Hematopoietic multipotent progenitor cell treated with erythropoietin and hydrocortisone succinate and interleukin-3 and kit ligand, for 17 days (in vitro differentiated cells): ENCODE measurements around the gene RAP2C.
"Not testable (repeated sequence)": the region's sequence is repeated elsewhere in the genome, so short reads cannot be mapped to it uniquely, and the experiment has no call there.

Source experiments
- DNase-seq: peaks from one replicate; pipeline ENCODE4 v3.0.0-alpha.2; 2015; ENCODE audit warnings: low spot score

Gene RAP2C

DNA sequence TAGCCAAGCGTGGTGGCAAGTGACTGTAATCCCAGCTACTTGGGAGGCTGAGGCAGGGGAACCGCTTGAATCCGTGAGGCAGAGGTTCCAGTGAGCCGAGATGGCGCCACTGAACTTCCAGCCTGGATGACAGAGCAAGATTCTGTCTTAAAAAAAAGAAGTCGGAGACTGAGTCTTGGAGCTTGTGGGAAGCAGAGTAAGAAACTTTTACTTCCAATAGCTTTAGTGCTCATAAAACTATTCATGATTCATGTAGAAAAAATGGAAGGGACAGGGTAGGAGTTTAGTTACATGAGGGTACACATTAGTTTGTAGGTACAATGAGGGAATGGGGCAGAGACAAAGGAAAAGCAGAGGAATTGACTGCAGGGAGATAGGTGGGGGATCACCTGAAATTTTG lies 19.3 kb downstream of the RAP2C start:
- DNase-seq: no peak

DNA sequence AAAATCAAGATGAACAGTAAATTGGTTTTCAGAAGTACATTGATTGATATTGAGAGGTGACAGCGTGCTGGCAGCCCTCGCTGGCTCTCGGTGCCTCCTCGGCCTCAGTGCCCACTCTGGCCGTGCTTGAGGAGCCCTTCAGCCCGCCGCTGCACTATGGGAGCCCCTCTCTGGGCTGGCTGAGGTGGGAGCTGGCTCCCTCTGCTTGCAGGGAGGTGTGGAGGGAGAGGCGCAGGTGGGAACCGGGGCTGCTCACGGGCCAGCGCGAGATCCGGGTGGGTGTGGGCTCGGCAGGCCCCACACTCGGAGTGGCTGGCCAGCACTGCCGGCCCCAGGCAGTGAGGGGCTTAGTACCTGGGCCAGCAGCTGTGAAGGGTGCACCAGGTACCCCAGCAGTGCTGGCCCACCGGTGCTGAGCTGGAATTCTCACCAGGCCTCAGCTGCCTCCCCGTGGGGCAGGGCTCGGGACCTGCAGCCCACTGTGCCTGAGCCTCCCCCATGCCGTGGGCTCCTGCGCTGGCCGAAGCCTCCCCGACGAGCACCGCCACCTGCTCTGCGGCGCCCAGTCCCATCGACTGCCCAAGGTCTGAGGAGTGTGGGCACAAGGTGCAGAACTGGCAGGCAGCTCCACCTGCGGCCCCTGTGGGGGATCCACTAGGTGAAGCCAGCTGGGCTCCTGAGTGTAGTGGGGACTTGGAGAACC lies 25.2 kb downstream of the RAP2C start:
- DNase-seq: no peak

DNA sequence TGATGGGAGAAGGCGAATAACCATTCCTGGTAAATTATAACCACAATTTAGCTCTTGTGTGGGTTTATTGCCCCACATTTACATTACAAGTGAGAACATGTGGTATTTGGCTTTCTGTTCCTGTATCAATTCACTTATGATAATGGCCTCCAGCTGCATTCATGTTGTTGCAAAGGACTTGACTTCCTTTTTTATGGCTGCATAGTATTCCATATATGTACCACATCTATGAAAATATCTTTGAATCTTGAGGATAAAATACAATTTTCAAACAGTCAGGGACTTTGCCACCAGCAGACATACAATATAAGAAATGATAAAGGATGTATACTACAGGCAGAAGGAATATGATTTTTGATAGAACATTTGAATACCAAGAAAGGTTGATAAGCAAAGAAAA lies 27.3 kb downstream of the RAP2C start:
- DNase-seq: no peak

DNA sequence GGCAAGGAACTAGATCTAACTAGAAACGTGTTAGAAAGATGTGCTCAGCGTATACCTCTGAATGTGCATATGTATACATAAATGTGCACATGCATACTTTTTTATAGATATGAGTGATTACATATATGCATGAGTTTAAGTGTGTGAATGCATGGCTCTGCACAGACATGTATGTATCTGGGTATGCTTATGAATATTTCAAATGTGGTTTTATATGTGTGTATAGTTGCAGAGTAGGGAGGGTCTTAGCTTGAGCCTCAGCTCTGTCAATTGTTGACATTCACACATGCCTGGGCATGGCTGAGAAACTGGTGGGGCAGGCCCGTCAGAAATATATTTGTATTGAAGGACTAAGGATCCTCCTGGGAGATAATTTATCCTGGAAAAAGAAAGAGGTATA lies 31.1 kb downstream of the RAP2C start:
- DNase-seq: no peak

DNA sequence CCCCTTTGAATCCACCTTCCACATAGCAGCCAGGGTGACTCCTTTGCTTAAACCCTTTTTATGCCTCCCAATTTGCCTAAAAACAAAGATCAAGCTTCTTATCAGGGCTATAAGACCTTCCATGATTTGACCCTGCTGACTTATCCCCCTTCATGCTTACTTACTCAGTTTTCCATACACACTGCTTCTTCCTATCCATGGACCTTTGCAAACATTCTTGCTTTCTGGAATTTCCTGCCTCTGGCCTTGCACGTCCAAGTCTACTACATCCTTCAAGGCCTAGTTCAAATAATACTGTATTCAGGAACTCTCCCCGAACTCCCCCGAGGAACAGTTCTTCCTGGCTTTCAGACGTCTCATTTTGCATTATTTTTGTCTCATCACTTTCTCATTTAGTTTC lies 31.8 kb downstream of the RAP2C start:
- DNase-seq: no peak

DNA sequence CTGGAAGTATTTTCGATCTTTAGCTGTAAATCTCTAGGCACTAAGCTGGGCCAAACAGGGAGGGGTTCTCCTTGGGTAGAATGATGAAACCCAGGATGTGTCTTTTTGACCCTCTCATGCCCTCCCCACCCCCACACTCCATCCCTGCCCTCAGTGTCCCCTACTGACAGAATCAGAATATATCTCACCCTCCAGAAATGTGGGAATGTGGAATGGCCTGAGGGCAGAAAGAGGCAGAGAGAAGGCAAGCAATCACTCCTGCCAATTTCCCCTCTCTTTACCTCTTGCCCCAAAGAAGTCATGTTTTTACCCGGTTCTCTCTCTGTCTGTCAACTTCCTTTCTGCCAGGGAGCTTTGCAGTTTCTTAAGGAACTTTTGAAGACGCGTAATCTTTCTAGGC lies 34.4 kb downstream of the RAP2C start:
- DNase-seq: no peak

DNA sequence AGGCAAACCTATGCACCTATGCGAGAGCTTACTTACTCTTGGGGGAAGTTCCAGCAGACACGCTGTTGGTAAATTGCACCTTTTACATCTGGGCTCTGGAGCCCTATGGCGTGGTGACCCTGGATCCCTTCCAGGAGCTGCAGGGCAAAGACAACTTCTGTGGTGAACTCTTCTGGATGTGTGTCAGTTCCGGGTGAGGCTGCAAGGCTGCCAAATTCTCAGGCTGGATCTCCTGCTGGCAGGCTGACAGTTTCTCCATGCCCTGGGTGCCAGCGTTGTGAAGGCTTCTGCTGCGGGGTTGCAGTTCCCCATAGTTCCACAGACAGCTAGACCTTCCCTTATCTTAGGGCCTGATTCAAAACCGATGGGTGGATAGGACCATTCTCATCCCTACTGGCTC lies 37.9 kb downstream of the RAP2C start:
- DNase-seq: no peak

DNA sequence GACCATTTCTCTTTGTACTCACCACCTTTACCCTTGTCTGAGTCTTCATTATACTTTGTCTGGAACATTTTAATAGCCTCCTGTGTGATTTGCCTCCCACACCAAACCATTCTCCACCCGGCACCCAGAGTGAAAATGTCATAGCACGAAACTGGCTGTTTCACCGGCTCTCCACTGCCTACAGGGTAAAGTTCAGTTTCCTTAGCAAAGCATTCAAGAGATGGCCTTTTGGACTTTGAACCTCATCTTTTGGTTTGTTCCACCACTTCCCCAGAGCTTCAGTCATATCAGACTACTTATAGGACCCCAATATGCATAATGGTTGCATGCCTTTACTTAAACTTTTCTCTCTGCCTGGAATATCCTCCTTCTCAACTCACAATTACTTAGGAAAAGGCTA lies 38.3 kb downstream of the RAP2C start:
- no peak for DNase-seq

DNA sequence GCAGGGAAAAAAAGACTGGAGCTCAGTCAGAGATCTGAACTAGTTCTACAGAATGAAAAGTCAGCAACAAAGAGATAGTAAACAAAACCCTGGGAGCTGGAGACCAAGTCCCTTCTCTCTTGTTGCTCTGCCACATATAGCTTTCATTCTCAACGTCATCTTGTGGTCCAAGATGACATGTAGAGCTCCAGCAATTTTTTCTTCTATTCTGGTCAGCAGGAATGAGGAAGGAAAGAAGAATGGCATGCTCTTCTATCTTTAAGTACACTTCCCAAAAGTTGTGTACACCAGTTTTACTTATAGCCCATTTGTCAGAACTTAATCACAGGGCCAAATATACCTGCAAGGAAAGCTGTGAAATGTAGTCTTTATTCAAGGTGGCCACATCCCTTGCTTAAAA lies 45.6 kb downstream of the RAP2C start:
- no peak for DNase-seq

DNA sequence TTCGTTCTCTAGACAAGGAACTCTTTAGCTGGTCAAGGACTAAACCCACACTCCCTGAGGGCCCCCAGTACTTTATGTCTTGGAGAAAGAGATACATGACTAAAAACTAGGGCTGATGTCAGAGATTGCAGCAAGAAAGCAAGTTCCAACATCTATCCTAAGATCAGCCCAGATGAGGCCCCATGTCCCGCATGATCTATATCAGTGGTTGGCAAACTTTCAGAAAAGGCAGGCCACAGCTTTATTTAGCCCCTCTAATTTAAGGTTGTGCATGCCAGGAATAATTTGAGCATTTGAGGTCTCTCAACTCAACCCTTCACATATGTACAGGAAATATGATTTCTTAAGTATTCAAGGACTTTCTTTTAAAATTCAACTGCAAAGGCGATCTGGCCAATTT lies 47.4 kb downstream of the RAP2C start:
- DNase-seq: no peak

DNA sequence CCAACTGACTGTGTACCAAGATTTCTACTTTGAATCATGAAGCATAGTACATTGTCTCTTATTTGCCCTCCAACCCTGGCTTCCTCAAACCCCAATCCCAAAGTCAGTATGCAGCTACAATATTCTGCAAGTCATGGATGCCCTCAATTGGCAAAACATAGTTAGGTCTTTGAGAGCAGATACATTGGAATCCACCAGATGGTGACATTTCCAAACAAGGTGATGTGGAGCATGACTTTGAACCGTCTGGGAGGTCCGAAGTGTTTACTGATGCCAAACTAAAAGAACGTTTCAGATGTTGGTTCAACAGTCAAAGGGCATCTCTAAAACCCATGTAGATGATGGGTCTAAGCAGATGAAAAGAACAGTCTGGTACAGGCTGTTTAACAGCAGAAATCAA lies 47.8 kb downstream of the RAP2C start:
- DNase-seq: peak; percentile 8

DNA sequence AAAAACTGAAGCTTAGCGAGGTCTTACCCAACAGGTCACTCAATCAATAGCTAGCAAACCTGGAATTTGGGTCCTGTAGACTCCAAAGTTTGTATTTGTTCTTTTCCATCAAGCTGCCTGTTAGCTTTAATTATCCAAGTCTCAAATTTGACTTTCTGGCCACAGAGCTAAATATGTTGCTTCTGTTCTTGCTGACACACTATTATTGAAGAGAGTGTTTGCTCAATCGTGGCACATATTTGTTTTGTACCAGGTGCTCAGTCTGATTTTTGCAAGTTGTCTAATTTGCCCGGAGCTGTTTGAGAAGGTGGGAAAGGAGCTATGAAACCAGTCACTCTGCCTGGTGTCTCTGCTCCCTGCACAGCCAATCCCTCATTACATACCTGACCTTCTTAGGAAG lies 49.7 kb downstream of the RAP2C start:
- DNase-seq: no peak

DNA sequence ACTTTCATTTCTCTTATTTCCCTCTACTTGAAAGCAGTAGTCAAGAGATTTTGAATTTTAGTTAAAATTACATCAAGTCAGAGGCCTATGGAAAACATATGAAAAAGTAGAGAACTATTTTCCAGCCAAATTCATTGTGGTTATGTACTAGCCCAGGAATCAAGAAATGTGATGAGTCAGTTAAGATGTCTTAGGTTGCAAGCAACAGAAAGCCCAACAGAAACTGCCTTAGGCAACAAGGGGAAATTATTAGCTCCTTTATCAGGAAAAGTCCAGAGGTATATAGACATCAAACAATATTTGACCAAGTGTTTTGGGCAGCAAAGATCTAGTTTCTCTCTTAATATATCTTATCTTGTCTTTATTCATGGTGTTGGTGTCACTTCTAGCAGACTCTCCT lies 53.6 kb downstream of the RAP2C start:
- DNase-seq: no peak

DNA sequence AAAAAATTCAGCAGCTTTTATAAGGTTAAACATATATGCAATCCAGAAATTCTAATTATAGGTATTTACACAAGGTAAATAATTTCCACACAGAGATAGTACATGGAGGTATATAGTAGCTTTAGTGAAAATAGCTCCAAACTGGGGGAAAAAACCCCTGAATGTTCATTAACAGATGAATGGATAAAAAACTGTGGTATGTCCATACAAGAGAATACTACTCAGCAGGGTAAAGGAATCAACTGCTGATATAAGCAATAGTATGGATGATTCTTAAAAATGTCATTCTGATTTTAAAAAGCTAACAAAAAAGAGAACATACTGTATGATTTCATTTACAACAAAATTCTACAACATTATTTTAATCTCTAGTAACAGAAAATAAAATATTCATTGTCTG lies 54.2 kb downstream of the RAP2C start:
- no peak for DNase-seq

DNA sequence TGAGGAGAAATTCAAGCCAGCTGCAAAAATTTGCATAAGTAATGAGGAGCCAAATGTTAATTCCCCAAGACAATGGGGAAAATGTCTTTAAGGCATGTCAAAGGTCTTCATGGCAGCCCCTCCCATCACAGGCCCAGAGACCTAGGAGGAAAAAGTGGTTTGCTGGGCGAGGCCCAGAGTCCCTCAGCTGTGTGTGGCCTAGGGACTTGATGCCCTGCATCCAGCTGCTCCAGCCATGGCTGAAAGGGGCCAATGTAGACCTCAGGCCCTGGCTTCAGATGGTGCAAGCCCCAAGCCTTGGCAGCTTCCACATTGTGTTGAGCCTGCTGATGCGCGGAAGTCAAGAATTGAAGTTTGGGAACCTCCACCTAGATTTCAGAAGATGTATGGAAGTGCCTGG lies 56.2 kb downstream of the RAP2C start:
- not testable (repeated sequence) for DNase-seq

DNA sequence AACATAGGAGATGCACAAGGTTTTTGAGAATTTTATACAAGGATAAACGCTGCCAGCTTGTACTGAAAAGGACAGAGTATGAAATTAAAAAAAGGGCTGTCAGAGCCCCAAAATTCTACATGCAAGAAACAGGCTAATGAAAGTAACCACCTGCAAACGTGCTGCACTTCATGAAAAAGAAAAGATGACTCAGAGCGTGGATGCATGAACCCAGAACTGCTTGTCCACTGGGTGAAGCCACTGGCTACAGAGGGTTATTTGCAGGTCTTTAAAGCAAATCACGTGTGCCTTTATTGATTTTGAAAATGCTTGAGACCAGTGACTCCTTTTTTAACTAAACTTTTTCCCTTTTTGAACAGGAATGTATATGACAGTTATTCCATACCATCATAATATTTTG lies 66.1 kb downstream of the RAP2C start:
- no peak for DNase-seq
